Mesenchymal stem cell (in vitro differentiated cells and primary cell): Measurements from ENCODE around the gene ARHGAP15.
A peak's percentile ranks its signal among the peaks of the same experiment; 100 is the strongest.

ENCODE experiments used
- DNase-seq: peaks from one replicate; pipeline ENCODE4 v3.0.0-alpha.2; 2013
- H2AFZ ChIP-seq: one replicate; pipeline ENCODE4 v1.6.1; 2013; ENCODE audit warnings: low read depth, mild to moderate bottlenecking, control low read depth, inconsistent platforms, low read length, moderate library complexity
- H2AK5ac ChIP-seq: 2 replicates; pipeline ENCODE4 v1.6.1; 2013; ENCODE audit warnings: low read length, moderate library complexity, mild to moderate bottlenecking, inconsistent platforms; ENCODE audit not compliant: severe bottlenecking
- H2BK120ac ChIP-seq: one replicate; pipeline ENCODE4 v1.6.1; 2013; ENCODE audit warnings: low read depth, mild to moderate bottlenecking, inconsistent platforms, low read length, moderate library complexity
- H2BK12ac ChIP-seq, 2 experiments: one replicate each; pipeline ENCODE4 v1.6.1; 2013; ENCODE audit warnings: inconsistent platforms in 2 of 2, low read length in 2 of 2, mild to moderate bottlenecking in 2 of 2, moderate library complexity in 2 of 2, control low read depth in 1 of 2
- H2BK15ac ChIP-seq: one replicate; pipeline ENCODE4 v1.6.1; 2013; ENCODE audit warnings: mild to moderate bottlenecking, low read depth, inconsistent platforms; ENCODE audit not compliant: poor library complexity, severe bottlenecking
- H2BK5ac ChIP-seq: 2 replicates; pipeline ENCODE4 v1.6.1; 2013; ENCODE audit warnings: low read depth, mild to moderate bottlenecking, low read length, control low read depth, inconsistent platforms; ENCODE audit not compliant: poor library complexity, severe bottlenecking
- H3K14ac ChIP-seq, 2 experiments: one replicate each; pipeline ENCODE4 v1.6.1; 2013; ENCODE audit warnings: inconsistent platforms in 2 of 2, low read length in 2 of 2, control low read depth in 1 of 2, mild to moderate bottlenecking in 1 of 2, moderate library complexity in 1 of 2
- H3K18ac ChIP-seq, 2 experiments: one replicate each; pipeline ENCODE4 v1.6.1; 2013; ENCODE audit warnings: inconsistent platforms in 2 of 2, low read length in 2 of 2, control low read depth in 1 of 2, low read depth in 1 of 2, mild to moderate bottlenecking in 1 of 2
- H3K23ac ChIP-seq, 2 experiments: one replicate each; pipeline ENCODE4 v1.6.1; 2013; ENCODE audit warnings: inconsistent platforms in 2 of 2, low read length in 2 of 2, mild to moderate bottlenecking in 2 of 2, moderate library complexity in 2 of 2, control low read depth in 1 of 2
- H3K27ac ChIP-seq: 2 replicates; pipeline ENCODE4 v1.5.1; 2013; ENCODE audit warnings: mild to moderate bottlenecking, moderate library complexity, low read length, control low read depth, inconsistent platforms; ENCODE audit not compliant: poor library complexity, severe bottlenecking
- H3K27me3 ChIP-seq, 2 experiments: 2 replicates each; pipeline versions ENCODE4 v1.6.1 to v1.7.0; 2013; ENCODE audit warnings: low read length in 2 of 2, mild to moderate bottlenecking in 2 of 2, moderate library complexity in 2 of 2, control low read depth in 1 of 2, inconsistent platforms in 1 of 2; ENCODE audit not compliant: control insufficient read depth in 1 of 2, insufficient read depth in 1 of 2
- H3K36me3 ChIP-seq, 2 experiments: 2 replicates each; pipeline versions ENCODE4 v1.6.1 to v1.7.0; 2013; ENCODE audit warnings: low read length in 2 of 2, control low read depth in 1 of 2, inconsistent platforms in 1 of 2, low read depth in 1 of 2, mild to moderate bottlenecking in 1 of 2; ENCODE audit not compliant: insufficient read depth in 2 of 2, control insufficient read depth in 1 of 2
- H3K4ac ChIP-seq, 2 experiments: one replicate each; pipeline ENCODE4 v1.6.1; 2013; ENCODE audit warnings: inconsistent platforms in 2 of 2, low read length in 2 of 2, mild to moderate bottlenecking in 2 of 2, moderate library complexity in 2 of 2, control low read depth in 1 of 2, low read depth in 1 of 2
- H3K4me1 ChIP-seq: 2 replicates; pipeline ENCODE4 v1.6.1; 2013; ENCODE audit warnings: low read depth, low read length, control low read depth; ENCODE audit not compliant: control insufficient read depth, insufficient read depth
- H3K4me2 ChIP-seq: 2 replicates; pipeline ENCODE4 v1.6.1; 2013; ENCODE audit warnings: low read length, mild to moderate bottlenecking, inconsistent platforms; ENCODE audit not compliant: poor library complexity, severe bottlenecking
- H3K4me3 ChIP-seq, 2 experiments: 2 replicates each; pipeline versions ENCODE4 v1.5.1 to v1.7.0; 2013; ENCODE audit warnings: low read length in 2 of 2, mild to moderate bottlenecking in 2 of 2, control low read depth in 1 of 2, low read depth in 1 of 2; ENCODE audit not compliant: insufficient read depth in 1 of 2
- H3K79me1 ChIP-seq: replicated peaks from 2 replicates; pipeline ENCODE4 v1.6.1; 2013; ENCODE audit warnings: mild to moderate bottlenecking, control low read depth, low read length, inconsistent platforms; ENCODE audit not compliant: poor library complexity, severe bottlenecking
- H3K9ac ChIP-seq: 2 replicates; pipeline ENCODE4 v1.7.0; 2013; ENCODE audit warnings: mild to moderate bottlenecking, low read length, moderate library complexity
- H3K9me3 ChIP-seq: 2 replicates; pipeline ENCODE4 v1.7.0; 2013; ENCODE audit warnings: mild to moderate bottlenecking, low read length; ENCODE audit not compliant: control insufficient read depth
- H4K8ac ChIP-seq: one replicate; pipeline ENCODE4 v1.6.1; 2013; ENCODE audit warnings: inconsistent platforms, mild to moderate bottlenecking, low read length, moderate library complexity
- H4K91ac ChIP-seq: one replicate; pipeline ENCODE4 v1.6.1; 2013; ENCODE audit warnings: mild to moderate bottlenecking, low read length, inconsistent platforms
- WGBS: methylation state at CpG from one replicate; pipeline ENCODE4 v1.1.7; 2013; ENCODE audit warnings: mixed read lengths; 5-methylcytosine and 5-hydroxymethylcytosine counted together

The ARHGAP15 gene

GRCh38 chr2:143786026-143786765, 657.0 kb downstream of the ARHGAP15 start:
- H3K4me1 ChIP-seq = no peaks in the 10 kb centered on the region
- no peak overlapping the region for H4K91ac ChIP-seq
- WGBS = 86% methylated on average over 1 of the region's 5 CpGs

DNA sequence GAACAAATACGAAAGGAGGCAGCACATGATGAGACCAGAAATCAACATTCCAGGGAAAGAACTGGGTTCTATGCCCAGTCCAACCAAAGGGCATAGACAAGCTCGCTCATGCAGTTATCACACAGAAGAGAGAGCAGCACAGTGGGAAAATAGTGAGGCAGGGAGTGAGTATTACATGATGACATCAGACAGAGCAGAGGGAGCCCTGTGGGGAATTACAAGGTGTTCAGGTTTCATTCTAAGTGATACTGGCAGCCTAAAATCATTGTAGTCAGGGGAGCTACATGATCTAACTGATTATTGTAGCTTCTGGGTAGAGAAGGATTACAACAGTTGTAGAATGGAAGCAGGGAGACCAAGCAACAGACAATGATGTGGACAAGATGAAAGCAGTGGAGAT, 658.5 kb downstream of the ARHGAP15 start:
- no peaks in the 10 kb centered on the region for H3K79me1 ChIP-seq
- WGBS = 90% methylated on average over 2 of the region's 2 CpGs

More at GRCh38 chr2:143786026-143786765, 657.0 kb downstream of the ARHGAP15 start:
- no peak overlapping the region for H3K23ac ChIP-seq
- no peak overlapping the region for H4K8ac ChIP-seq
- no peaks in the 10 kb centered on the region for H3K36me3 ChIP-seq
- H3K9me3 ChIP-seq = no peaks in the 10 kb centered on the region
- DNase-seq = no peak
- no peak overlapping the region for H3K9ac ChIP-seq
- H3K27me3 ChIP-seq = no peaks in the 10 kb centered on the region
- H3K4ac ChIP-seq = no peak overlapping the region
- no peak overlapping the region for H2BK120ac ChIP-seq
- H3K18ac ChIP-seq = no peak overlapping the region
- H2BK5ac ChIP-seq = no peak overlapping the region
- H3K4me3 ChIP-seq = no peak overlapping the region
- no peaks in the 10 kb centered on the region for H3K79me1 ChIP-seq
- no peak overlapping the region for H3K27ac ChIP-seq
- H2AFZ ChIP-seq = no peak overlapping the region
- no peak overlapping the region for H2BK12ac ChIP-seq
- H2BK15ac ChIP-seq = no peak overlapping the region
- no peak overlapping the region for H3K4me2 ChIP-seq
- H2AK5ac ChIP-seq = no peak overlapping the region
- no peak overlapping the region for H3K14ac ChIP-seq

GRCh38 chr2:143792602-143793001, 663.4 kb downstream of the ARHGAP15 start:
- Histone ChIP-seq H3K79me1 (no peaks in the 10 kb centered on the region), H3K4me2 (no peak overlapping the region), H2BK12ac (no peak overlapping the region), H3K23ac (no peak overlapping the region), H2AFZ (no peak overlapping the region), H2BK15ac (no peak overlapping the region), H3K36me3 (no peaks in the 10 kb centered on the region), H2AK5ac (no peak overlapping the region), H3K4me3 (no peak overlapping the region), H2BK5ac (no peak overlapping the region), H2BK120ac (no peak overlapping the region), H3K14ac (no peak overlapping the region), H3K18ac (no peak overlapping the region), H4K8ac (no peak overlapping the region), H3K27me3 (no peaks in the 10 kb centered on the region), H4K91ac (no peak overlapping the region), H3K9ac (no peak overlapping the region), H3K9me3 (peaks cover 9% of the 10 kb centered on the region), H3K4me1 (no peaks in the 10 kb centered on the region), H3K4ac (no peak overlapping the region), H3K27ac (no peak overlapping the region)
- DNase-seq = no peak
- 97% methylated on average over 3 of the region's 4 CpGs for WGBS

More for the DNA sequence above, 658.5 kb downstream of the ARHGAP15 start:
- H3K23ac ChIP-seq = no peak overlapping the region
- no peak overlapping the region for H3K4me2 ChIP-seq
- H3K4ac ChIP-seq = no peak overlapping the region
- H4K91ac ChIP-seq = no peak overlapping the region
- no peak overlapping the region for H2BK15ac ChIP-seq
- no peak overlapping the region for H4K8ac ChIP-seq
- H3K18ac ChIP-seq = no peak overlapping the region
- no peak overlapping the region for H3K9ac ChIP-seq
- no peak for DNase-seq
- no peak overlapping the region for H2BK120ac ChIP-seq
- no peak overlapping the region for H2BK5ac ChIP-seq
- no peak overlapping the region for H2BK12ac ChIP-seq
- H3K36me3 ChIP-seq = no peaks in the 10 kb centered on the region
- peaks cover 9% of the 10 kb centered on the region for H3K9me3 ChIP-seq
- peak overlapping the region; percentile 1 for H2AFZ ChIP-seq
- no peak overlapping the region for H2AK5ac ChIP-seq
- no peak overlapping the region for H3K27ac ChIP-seq
- no peak overlapping the region for H3K4me3 ChIP-seq
- no peaks in the 10 kb centered on the region for H3K27me3 ChIP-seq
- no peak overlapping the region for H3K14ac ChIP-seq
- H3K4me1 ChIP-seq = no peaks in the 10 kb centered on the region

GRCh38 chr2:143793381-143793780, 664.2 kb downstream of the ARHGAP15 start:
- Histone ChIP-seq H3K14ac (no peak overlapping the region), H4K91ac (no peak overlapping the region), H3K27ac (no peak overlapping the region), H3K4me2 (no peak overlapping the region), H2AK5ac (no peak overlapping the region), H2BK12ac (no peak overlapping the region), H3K9ac (no peak overlapping the region), H3K36me3 (no peaks in the 10 kb centered on the region), H2BK15ac (no peak overlapping the region), H3K23ac (no peak overlapping the region), H3K18ac (no peak overlapping the region), H3K79me1 (no peaks in the 10 kb centered on the region), H2AFZ (no peak overlapping the region), H3K4me3 (no peak overlapping the region), H3K27me3 (no peaks in the 10 kb centered on the region), H3K4me1 (no peaks in the 10 kb centered on the region), H2BK5ac (no peak overlapping the region), H3K4ac (no peak overlapping the region), H4K8ac (no peak overlapping the region), H2BK120ac (no peak overlapping the region), H3K9me3 (peaks cover 9% of the 10 kb centered on the region)
- WGBS = 98% methylated on average over 3 of the region's 3 CpGs
- no peak for DNase-seq
